H1 (cell line): ENCODE results near the gene REEP2. TPM values are rescaled to one million over a fixed set of nuclear protein-coding genes. Genes with fewer than 3 reads are reported as not detected.

Experiments used
- CTCF ChIA-PET: fragments of 300-600 bp; sonication (Branson Sonifier 250); formaldehyde crosslinking; loops from one replicate; lab custom pipeline; 2021; ENCODE audit not compliant: partially characterized antibody; lab: Charles Lee
- POLR2A ChIA-PET: fragments of 300-600 bp; sonication (Branson Sonifier 250); formaldehyde crosslinking; loops from one replicate; lab custom pipeline; 2021; ENCODE audit warnings: inconsistent platforms; ENCODE audit not compliant: partially characterized antibody; lab: Charles Lee
- DNase-seq, 2 experiments: peaks; one replicate each; pipeline versions ENCODE4 v3.0.0 to v3.0.0-alpha.2; 2010 to 2022; ENCODE audit warnings: low spot score in 2 of 2, low read depth in 1 of 2, mixed read lengths in 1 of 2
- FAIRE-seq: peaks from 2 replicates; lab custom pipeline; 2011; peaks lifted over from hg19 to GRCh38; lab: Jason Lieb, UNC
- H2AFZ ChIP-seq: 2 replicates; pipeline ENCODE4 v1.8.1; 2012; ENCODE audit warnings: low read length, inconsistent platforms
- H2AK5ac ChIP-seq: 2 replicates; pipeline ENCODE4 v1.6.1; 2013; ENCODE audit warnings: low read depth, low read length
- H2BK120ac ChIP-seq: replicated peaks from 2 replicates; pipeline ENCODE3; 2013; ENCODE audit warnings: low read depth, low read length, inconsistent platforms
- H2BK12ac ChIP-seq: 2 replicates; pipeline ENCODE4 v1.6.1; 2013; ENCODE audit warnings: low read depth, low read length
- H2BK15ac ChIP-seq: 2 replicates; pipeline ENCODE4 v1.6.1; 2013; ENCODE audit warnings: low read length
- H2BK20ac ChIP-seq: 2 replicates; pipeline ENCODE4 v1.6.1; 2013; ENCODE audit warnings: low read length
- H2BK5ac ChIP-seq: 2 replicates; pipeline ENCODE4 v1.6.1; 2013; ENCODE audit warnings: low read depth, low read length
- H3K14ac ChIP-seq: 2 replicates; pipeline ENCODE4 v1.6.1; 2013; ENCODE audit warnings: inconsistent platforms; ENCODE audit not compliant: insufficient read length
- H3K18ac ChIP-seq: 2 replicates; pipeline ENCODE4 v1.6.1; 2013; ENCODE audit warnings: low read length; ENCODE audit errors: extremely low read depth
- H3K23ac ChIP-seq: 2 replicates; pipeline ENCODE4 v1.6.1; 2013; ENCODE audit warnings: inconsistent platforms; ENCODE audit not compliant: insufficient read length
- H3K23me2 ChIP-seq: 2 replicates; pipeline ENCODE4 v1.6.1; 2013; ENCODE audit warnings: low read depth, low read length
- H3K27ac ChIP-seq: 2 replicates; pipeline ENCODE4 v1.6.1; 2011; ENCODE audit warnings: low read depth, low read length, inconsistent platforms
- H3K27me3 ChIP-seq, 4 experiments: replicated peaks in 1 of 4; 1 replicate in 1 of 4; 2 replicates in 3 of 4; pipeline versions ENCODE4 v1.6.1 to v1.8.1; 2011 to 2013; ENCODE audit warnings: low read length in 3 of 4, mild to moderate bottlenecking in 3 of 4, inconsistent platforms in 2 of 4, mixed read lengths in 2 of 4, moderate library complexity in 1 of 4; ENCODE audit not compliant: control insufficient read depth in 3 of 4, insufficient read depth in 3 of 4; ENCODE audit errors: extremely low read depth in 1 of 4
- H3K36me3 ChIP-seq, 4 experiments: 2 replicates each; pipeline versions ENCODE4 v1.6.1 to v1.8.1; 2011 to 2013; ENCODE audit warnings: mild to moderate bottlenecking in 4 of 4, low read length in 3 of 4, moderate library complexity in 2 of 4, control low read depth in 1 of 4, inconsistent platforms in 1 of 4; ENCODE audit not compliant: insufficient read depth in 4 of 4, control insufficient read depth in 2 of 4
- H3K4ac ChIP-seq: replicated peaks from 2 replicates; pipeline ENCODE3; 2013; ENCODE audit warnings: low read length, low read depth, mixed read lengths, inconsistent platforms; ENCODE audit not compliant: insufficient read length
- H3K4me1 ChIP-seq, 4 experiments: replicated peaks in 1 of 4; 1 replicate in 1 of 4; 2 replicates in 3 of 4; pipeline versions ENCODE4 v1.6.1 to v1.8.1; 2011 to 2013; ENCODE audit warnings: low read length in 3 of 4, inconsistent platforms in 2 of 4, mixed read lengths in 1 of 4; ENCODE audit not compliant: insufficient read depth in 4 of 4, control insufficient read depth in 3 of 4
- H3K4me2 ChIP-seq, 2 experiments: 2 replicates each; pipeline versions ENCODE4 v1.6.1 to v1.8.1; 2011 to 2013; ENCODE audit warnings: low read depth in 2 of 2, low read length in 2 of 2, control low read depth in 1 of 2, inconsistent platforms in 1 of 2, mild to moderate bottlenecking in 1 of 2; ENCODE audit not compliant: insufficient read depth in 1 of 2
- H3K4me3 ChIP-seq, 4 experiments: fragments of 200-600, 300-600 bp in 1 of 4; sonication (generic), shearing (Covaris generic), sonication (Bioruptor Twin) in 1 of 4; 2 replicates each; pipeline versions ENCODE4 v1.5.1 to v1.8.1; 2011 to 2016; ENCODE audit warnings: low read length in 4 of 4, low read depth in 3 of 4, control low read depth in 2 of 4, inconsistent platforms in 2 of 4, mild to moderate bottlenecking in 2 of 4, mixed read lengths in 1 of 4, moderate library complexity in 1 of 4; ENCODE audit not compliant: insufficient read depth in 2 of 4; ENCODE audit errors: extremely low read depth in 1 of 4
- H3K56ac ChIP-seq: replicated peaks from 2 replicates; pipeline ENCODE3; 2013; ENCODE audit warnings: low read depth, mild to moderate bottlenecking, mixed read lengths, low read length, inconsistent platforms; ENCODE audit not compliant: insufficient read length
- H3K79me1 ChIP-seq: 2 replicates; pipeline ENCODE4 v1.6.1; 2013; ENCODE audit warnings: low read depth, low read length, control low read depth
- H3K79me2 ChIP-seq, 2 experiments: 2 replicates each; pipeline versions ENCODE4 v1.6.1 to v1.8.1; 2012 to 2013; ENCODE audit warnings: low read length in 2 of 2, mild to moderate bottlenecking in 2 of 2, inconsistent platforms in 1 of 2; ENCODE audit not compliant: insufficient read depth in 2 of 2, control insufficient read depth in 1 of 2
- H3K9ac ChIP-seq, 4 experiments: replicated peaks in 1 of 4; 1 replicate in 1 of 4; 2 replicates in 3 of 4; pipeline versions ENCODE4 v1.6.1 to v1.8.1; 2011 to 2013; ENCODE audit warnings: low read depth in 3 of 4, low read length in 3 of 4, control low read depth in 2 of 4, mild to moderate bottlenecking in 2 of 4, moderate library complexity in 2 of 4, inconsistent platforms in 1 of 4; ENCODE audit errors: extremely low read depth in 1 of 4
- H3K9me3 ChIP-seq, 2 experiments: 2 replicates each; pipeline versions ENCODE4 v1.6.1 to v1.8.1; 2012 to 2013; ENCODE audit warnings: mild to moderate bottlenecking in 2 of 2, moderate library complexity in 2 of 2, control low read depth in 1 of 2, inconsistent platforms in 1 of 2, low read depth in 1 of 2, low read length in 1 of 2, mixed read lengths in 1 of 2; ENCODE audit not compliant: insufficient read depth in 2 of 2
- H4K20me1 ChIP-seq, 2 experiments: replicated peaks in 1 of 2; 2 replicates each; pipeline versions ENCODE3 to v1.8.1; 2011 to 2013; ENCODE audit warnings: inconsistent platforms in 2 of 2, low read length in 2 of 2, mild to moderate bottlenecking in 1 of 2; ENCODE audit not compliant: insufficient read depth in 2 of 2, control insufficient read depth in 1 of 2
- H4K5ac ChIP-seq: 2 replicates; pipeline ENCODE4 v1.6.1; 2013; ENCODE audit warnings: low read length, low read depth, mixed read lengths, inconsistent platforms; ENCODE audit not compliant: insufficient read length
- H4K8ac ChIP-seq: 2 replicates; pipeline ENCODE4 v1.8.0; 2013; ENCODE audit warnings: mild to moderate bottlenecking, moderate library complexity, low read length, inconsistent platforms; ENCODE audit not compliant: insufficient read depth; ENCODE audit errors: extremely low read depth
- H4K91ac ChIP-seq: replicated peaks from 2 replicates; pipeline ENCODE3; 2013; ENCODE audit warnings: low read length, mixed read lengths, inconsistent platforms; ENCODE audit not compliant: insufficient read length
- BACH1 ChIP-seq: IDR thresholded peaks from 2 replicates; pipeline ENCODE4 v1.6.1; 2012; ENCODE audit warnings: low read length, improper control_type of control experiment
- CHD1 ChIP-seq: IDR thresholded peaks from 2 replicates; pipeline ENCODE4 v1.6.1; 2012; ENCODE audit warnings: low read depth, low read length, improper control_type of control experiment
- POLR2A ChIP-seq, 2 experiments: IDR thresholded peaks; 1 replicate in 1 of 2; 2 replicates in 1 of 2; pipeline ENCODE4 v1.6.1; 2011; ENCODE audit warnings: low read depth in 2 of 2, low read length in 2 of 2, mild to moderate bottlenecking in 2 of 2; ENCODE audit errors: control extremely low read depth in 1 of 2
- POLR2AphosphoS5 ChIP-seq: IDR thresholded peaks from 2 replicates; pipeline ENCODE4 v1.6.1; 2011; ENCODE audit warnings: low read depth, low read length
- SIN3A ChIP-seq, 2 experiments: IDR thresholded peaks in 1 of 2; conservative IDR thresholded peaks in 1 of 2; 2 replicates each; pipeline ENCODE4 v1.6.1; 2011 to 2012; ENCODE audit warnings: low read length in 2 of 2, improper control_type of control experiment in 1 of 2, low read depth in 1 of 2, mild to moderate bottlenecking in 1 of 2
- TEAD4 ChIP-seq: IDR thresholded peaks from 2 replicates; pipeline ENCODE4 v1.6.1; 2012; ENCODE audit warnings: low read depth, low read length, inconsistent platforms, mixed read lengths
- WGBS, 2 experiments: shearing (Covaris generic) in 1 of 2; methylation state at CpG; one replicate each; pipeline versions ENCODE4 v1.1.6 to v1.1.7; 2013 to 2015; ENCODE audit warnings: low lambda C conversion rate in 2 of 2, mixed read lengths in 2 of 2, inconsistent platforms in 1 of 2, low coverage in 1 of 2, missing lambda C conversion rate in 1 of 2; ENCODE audit not compliant: insufficient replicate concordance in 2 of 2, insufficient coverage in 1 of 2, insufficient read length in 1 of 2; ENCODE audit errors: extremely low coverage in 1 of 2, missing lambda C conversion rate in 1 of 2; 5-methylcytosine and 5-hydroxymethylcytosine counted together
- polyA plus RNA-seq, 7 experiments: library from polyadenylated mRNA; depleted of rRNA in 3 of 7; stranded (reverse) in 5 of 7; unstranded in 2 of 7; fragments of >200 nt in 5 of 7; fragments of 200-250 nt in 2 of 7; gene quantifications; 1 replicate in 5 of 7; 2 replicates in 1 of 7; 4 replicates in 1 of 7; pipeline versions ENCODE4 v1.2.1 to v1.2.3, GENCODE V29; 2011 to 2013; ENCODE audit warnings: missing spikeins in 2 of 7, mixed read lengths in 2 of 7
- total RNA-seq: library from RNA; stranded (reverse); fragmentation: NEBNext Ultra II Directional; extraction: Animal tissue kit (Norgen Biotek cat#: 25700); gene quantifications from 2 replicates; pipeline ENCODE4 v1.2.1, GENCODE V29; 2021

The REEP2 gene
- total and polyA plus RNA-seq, 2 of the 8 experiments (the other 6 are each of a cell fraction or from before 2014, with no cell fraction given), result 26.5 to 40.2 TPM

DNA sequence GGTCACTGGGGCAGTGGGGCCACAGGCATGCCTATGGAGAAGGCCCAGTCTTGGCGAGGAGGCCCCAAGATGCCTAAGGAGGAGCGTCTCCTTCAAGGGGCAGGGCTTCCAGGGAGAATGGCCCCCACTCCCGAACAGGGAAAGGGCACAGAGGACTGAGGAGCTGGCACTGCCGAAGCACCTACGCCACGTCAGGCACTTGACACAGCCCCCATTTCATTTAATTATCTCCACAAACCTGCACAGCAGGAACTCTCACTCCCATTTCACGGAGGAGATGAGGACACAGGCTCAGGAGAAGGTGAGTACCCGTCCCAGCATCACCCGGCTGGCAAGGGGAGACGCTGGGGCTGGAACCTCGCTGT, 52.4 kb downstream of the REEP2 start:
- peaks cover 6% of the 10 kb centered on the region; the same call in 1 of the 2 replicates for H3K23me2 ChIP-seq
- 0 out of 2 replicates have a peak overlapping the region, but pooled peaks have one; percentile 3 for H2AK5ac ChIP-seq
- H4K91ac ChIP-seq, result peak overlapping the region; percentile 94
- CTCF ChIA-PET, result interaction anchor here (0.5 to 2.3 kb wide), 6 partner anchors 12 to 42 kb away, joined by 3 to 15 read pairs (median 4); no protein-coding TSS in a partner anchor
- no peak for TF ChIP-seq POLR2AphosphoS5
- 0 out of 4 replicates have a peak, but pooled peaks of 1 of the 2 experiments have one; percentile 12 for TF ChIP-seq SIN3A (conservative IDR thresholded peaks at IDR 0.05 in 1 of 2, IDR thresholded peaks at IDR 0.05 in 1 of 2; ENCODE audit: low read depth in 1 of 2, low read length in 2 of 2)
- TF ChIP-seq CHD1, result no peak
- TF ChIP-seq POLR2A (IDR thresholded peaks at IDR 0.05; ENCODE audit: control extremely low read depth in 1 of 2, low read depth in 2 of 2, low read length in 2 of 2), result 0 out of 3 replicates have a peak, but pooled peaks of 1 of the 2 experiments have one; percentile 4
- TF ChIP-seq TEAD4, result no peak
- TF ChIP-seq BACH1, result no peak
- peak overlapping the region; percentile 47 for H2BK120ac ChIP-seq
- peak overlapping the region; percentile 78 for H3K18ac ChIP-seq
- H2AFZ ChIP-seq, result peak overlapping the region; percentile 18; the same call in 1 of the 2 replicates
- H3K79me2 ChIP-seq, result no peaks in the 10 kb centered on the region
- H4K20me1 ChIP-seq, result no peaks in the 10 kb centered on the region
- DNase-seq (no peak), FAIRE-seq (no peak)
- peak overlapping the region; percentile 21 for H3K4ac ChIP-seq
- no peak overlapping the region for H4K5ac ChIP-seq
- H3K27me3 ChIP-seq, result peaks cover 0 to 21% (median 17%) of the 10 kb centered on the region in 4 experiments; a peak in 5 of 7 replicates
- H3K36me3 ChIP-seq, result no peaks in the 10 kb centered on the region
- 0 out of 2 replicates have a peak overlapping the region, but pooled peaks have one; percentile 44 for H2BK5ac ChIP-seq
- no peak overlapping the region for H2BK20ac ChIP-seq
- no peak overlapping the region for H3K14ac ChIP-seq
- H3K4me3 ChIP-seq, result peak overlapping the region; percentile 40 to 63 (median 42); a peak in 7 of 8 replicates
- H4K8ac ChIP-seq, result no peak overlapping the region; the same call in none of the 2 replicates
- WGBS, 2 experiments, result 59% methylated on average over 11 of the region's 11 CpGs; no CpG with 5 or more reads in 1 of the 2 experiments
- H3K56ac ChIP-seq, result no peak overlapping the region
- H3K23ac ChIP-seq, result no peak overlapping the region
- no peak overlapping the region for H3K27ac ChIP-seq
- H3K4me2 ChIP-seq, result peak overlapping the region; percentile 84 to 85
- H3K9ac ChIP-seq, result peak overlapping the region in 3 of 4 experiments; percentile 25 to 36 (median 29); a peak in 2 of 7 replicates
- POLR2A ChIA-PET, result interaction anchor here (0.6 to 3.2 kb wide), 5 partner anchors 13 to 38 kb away, joined by 3 to 41 read pairs (median 9); partner anchors contain the start of gene EGR1
- H2BK15ac ChIP-seq, result peak overlapping the region; percentile 61; the same call in 1 of the 2 replicates
- H3K4me1 ChIP-seq, result peaks cover 3 to 21% (median 13%) of the 10 kb centered on the region in 4 experiments
- no peaks in the 10 kb centered on the region for H3K79me1 ChIP-seq
- 0 out of 2 replicates have a peak overlapping the region, but pooled peaks have one; percentile 60 for H2BK12ac ChIP-seq
- H3K9me3 ChIP-seq, result no peaks in the 10 kb centered on the region
